Progenitor cell of endocrine pancreas (in vitro differentiated cells): Measurements from ENCODE around the gene IGF2BP3. TPM values are rescaled to one million over a fixed set of nuclear protein-coding genes. Genes with fewer than 3 reads are reported as not detected.

Experiments
- DNase-seq: peaks from one replicate; pipeline ENCODE4 v3.0.0; 2021; ENCODE audit warnings: low spot score; ENCODE audit not compliant: unreplicated experiment
- H3K27ac Mint-ChIP-seq: 2 replicates; pipeline ENCODE4 v1.8.0; 2021; ENCODE audit warnings: mild to moderate bottlenecking, moderate library complexity, mixed read lengths
- H3K27me3 Mint-ChIP-seq: 2 replicates; pipeline ENCODE4 v1.8.0; 2021; ENCODE audit warnings: mixed read lengths
- H3K36me3 Mint-ChIP-seq: 2 replicates; pipeline ENCODE4 v1.8.0; 2022; ENCODE audit warnings: mixed read lengths; ENCODE audit not compliant: insufficient read depth
- H3K4me1 Mint-ChIP-seq: 2 replicates; pipeline ENCODE4 v1.8.0; 2021; ENCODE audit warnings: low read depth, mixed read lengths
- H3K4me3 Mint-ChIP-seq: 2 replicates; pipeline ENCODE4 v1.8.0; 2021; ENCODE audit warnings: low read depth, mild to moderate bottlenecking, moderate library complexity, mixed read lengths
- H3K9me3 Mint-ChIP-seq: 2 replicates; pipeline ENCODE4 v1.8.0; 2021; ENCODE audit warnings: low read depth, mixed read lengths
- CTCF ChIP-seq: fragments of 200-600 bp; sonication (generic); IDR thresholded peaks from one replicate; pipeline ENCODE4 v1.5.0; 2021; ENCODE audit warnings: antibody characterized with exemption, mild to moderate bottlenecking; ENCODE audit not compliant: unreplicated experiment
- total RNA-seq: library from RNA; stranded (reverse); gene quantifications from 2 replicates; pipeline ENCODE4 v1.2.1, GENCODE V29; 2021

The IGF2BP3 gene
- total RNA-seq, 1 donor from 2014 or later, result 96.9 TPM

GRCh38 chr7:23378996-23379395 is 91.3 kb downstream of the IGF2BP3 start:
- H3K4me3 Mint-ChIP-seq, result no peak overlapping the region
- H3K4me1 Mint-ChIP-seq, result peaks cover 31% of the 10 kb centered on the region
- no peak for TF ChIP-seq CTCF
- peaks cover 17% of the 10 kb centered on the region for H3K36me3 Mint-ChIP-seq
- no peak for DNase-seq
- H3K9me3 Mint-ChIP-seq, result peaks cover 3% of the 10 kb centered on the region
- no peaks in the 10 kb centered on the region for H3K27me3 Mint-ChIP-seq
- H3K27ac Mint-ChIP-seq, result peak overlapping the region; percentile 58

- no peak for TF ChIP-seq CTCF
- no peak for DNase-seq
- H3K27ac Mint-ChIP-seq, result no peak overlapping the region
- no peaks in the 10 kb centered on the region for H3K27me3 Mint-ChIP-seq
- H3K4me1 Mint-ChIP-seq, result peaks cover 31% of the 10 kb centered on the region
- no peak overlapping the region for H3K4me3 Mint-ChIP-seq
- no peaks in the 10 kb centered on the region for H3K9me3 Mint-ChIP-seq
- H3K36me3 Mint-ChIP-seq, result peaks cover 11% of the 10 kb centered on the region
Measured at GRCh38 chr7:23377134-23377533, 93.2 kb downstream of the IGF2BP3 start.

GRCh38 chr7:23373151-23374004 is 96.9 kb downstream of the IGF2BP3 start:
- no peak for TF ChIP-seq CTCF
- H3K4me3 Mint-ChIP-seq, result no peak overlapping the region
- no peaks in the 10 kb centered on the region for H3K27me3 Mint-ChIP-seq
- peak overlapping the region; percentile 62 for H3K27ac Mint-ChIP-seq
- no peak for DNase-seq
- peaks cover 5% of the 10 kb centered on the region for H3K36me3 Mint-ChIP-seq
- H3K4me1 Mint-ChIP-seq, result peaks cover 27% of the 10 kb centered on the region
- no peaks in the 10 kb centered on the region for H3K9me3 Mint-ChIP-seq

GRCh38 chr7:23372611-23373010 is 97.7 kb downstream of the IGF2BP3 start:
- peaks cover 5% of the 10 kb centered on the region for H3K36me3 Mint-ChIP-seq
- no peak for DNase-seq
- peaks cover 27% of the 10 kb centered on the region for H3K4me1 Mint-ChIP-seq
- TF ChIP-seq CTCF, result no peak
- H3K27ac Mint-ChIP-seq, result peak overlapping the region; percentile 0
- H3K27me3 Mint-ChIP-seq, result no peaks in the 10 kb centered on the region
- H3K4me3 Mint-ChIP-seq, result no peak overlapping the region
- H3K9me3 Mint-ChIP-seq, result no peaks in the 10 kb centered on the region

- no peak for TF ChIP-seq CTCF
- H3K27me3 Mint-ChIP-seq, result no peaks in the 10 kb centered on the region
- no peak overlapping the region for H3K27ac Mint-ChIP-seq
- no peaks in the 10 kb centered on the region for H3K9me3 Mint-ChIP-seq
- no peak overlapping the region for H3K4me3 Mint-ChIP-seq
- DNase-seq, result no peak
- peaks cover 8% of the 10 kb centered on the region for H3K36me3 Mint-ChIP-seq
- H3K4me1 Mint-ChIP-seq, result peaks cover 21% of the 10 kb centered on the region
Measured at GRCh38 chr7:23371654-23372053, 98.6 kb downstream of the IGF2BP3 start.
